ENCODE results near the gene DST.

DST gene

GRCh38 chr6:56434606-56435005 lies 208.1 kb downstream of the DST start:
- TF ChIP-seq CTCF (IDR thresholded peaks at IDR 0.05; ENCODE audit: control extremely low read depth, extremely low read depth, low read depth, missing control alignments) = no peak
- POLR2A ChIA-PET = no interaction called here
- CTCF ChIA-PET = no interaction called here
- no peak for DNase-seq (ENCODE audit: extremely low spot score)

GRCh38 chr6:56433119-56433518 lies 209.6 kb downstream of the DST start:
- POLR2A ChIA-PET = no interaction called here
- CTCF ChIA-PET = no interaction called here
- no peak for DNase-seq (ENCODE audit: extremely low spot score)
- TF ChIP-seq CTCF (IDR thresholded peaks at IDR 0.05; ENCODE audit: control extremely low read depth, extremely low read depth, low read depth, missing control alignments) = no peak

GRCh38 chr6:56432194-56432593 lies 210.5 kb downstream of the DST start:
- ChIA-PET CTCF (interaction anchor here (1.0 kb wide), 1 partner anchor 15 kb away, joined by 3 read pairs; no protein-coding TSS in a partner anchor), POLR2A (no interaction called here)
- no peak for TF ChIP-seq CTCF (IDR thresholded peaks at IDR 0.05; ENCODE audit: control extremely low read depth, extremely low read depth, low read depth, missing control alignments)
- no peak for DNase-seq (ENCODE audit: extremely low spot score)

GRCh38 chr6:56430629-56431600 lies 211.8 kb downstream of the DST start:
- ChIA-PET POLR2A (no interaction called here), CTCF (no interaction called here)
- DNase-seq (ENCODE audit: extremely low spot score) = no peak
- TF ChIP-seq CTCF (IDR thresholded peaks at IDR 0.05; ENCODE audit: control extremely low read depth, extremely low read depth, low read depth, missing control alignments) = no peak

GRCh38 chr6:56424542-56425083 lies 218.1 kb downstream of the DST start:
- no peak for TF ChIP-seq CTCF (IDR thresholded peaks at IDR 0.05; ENCODE audit: control extremely low read depth, extremely low read depth, low read depth, missing control alignments)
- POLR2A ChIA-PET = no interaction called here
- CTCF ChIA-PET = no interaction called here
- no peak for DNase-seq (ENCODE audit: extremely low spot score)

- CTCF ChIA-PET = interaction anchor here (1.3 kb wide), 1 partner anchor 10 kb away, joined by 4 read pairs; no protein-coding TSS in a partner anchor
- no peak for TF ChIP-seq CTCF (IDR thresholded peaks at IDR 0.05; ENCODE audit: control extremely low read depth, extremely low read depth, low read depth, missing control alignments)
- POLR2A ChIA-PET = no interaction called here
- no peak for DNase-seq (ENCODE audit: extremely low spot score)
These were observed 218.6 kb downstream of the DST start for GRCh38 chr6:56424064-56424463.
